Tibial artery (tissue), 4 donors: Measurements from ENCODE around the gene AXIN1.
"Not testable (repeated sequence)": the region's sequence is repeated elsewhere in the genome, so short reads cannot be mapped to it uniquely, and the experiment has no call there.

ENCODE experiments used
- DNase-seq, 2 donors: peaks; one replicate each; pipeline ENCODE4 v3.0.0-alpha.2; 2019
- H3K27ac ChIP-seq, 2 donors: fragments of 200-600 bp; sonication (generic) in 1 of 2; 1 replicate in 1 of 2; 2 replicates in 1 of 2; pipeline ENCODE4 v1.5.1; 2018 to 2019; ENCODE audit warnings: mild to moderate bottlenecking in 1 of 2
- H3K27me3 ChIP-seq, 2 donors: fragments of 200-600 bp; sonication (generic) in 1 of 2; one replicate each; pipeline versions ENCODE4 v1.5.1 to v1.6.0; 2016 to 2019
- H3K36me3 ChIP-seq, 3 donors: fragments of 200-600 bp; sonication (generic) in 2 of 3; one replicate each; pipeline ENCODE4 v1.5.1; 2016 to 2019; ENCODE audit warnings: mild to moderate bottlenecking in 2 of 3
- H3K4me1 ChIP-seq, 4 donors: fragments of 200-600 bp; sonication (generic) in 2 of 4; 1 replicate in 3 of 4; 2 replicates in 1 of 4; pipeline ENCODE4 v1.5.1; 2016 to 2019
- H3K4me3 ChIP-seq, 2 donors: fragments of 200-600 bp; sonication (generic) in 1 of 2; 1 replicate in 1 of 2; 2 replicates in 1 of 2; pipeline ENCODE4 v1.5.1; 2018 to 2019; ENCODE audit warnings: mild to moderate bottlenecking in 2 of 2
- H3K9me3 ChIP-seq, 3 donors: fragments of 200-600 bp; sonication (generic) in 1 of 3; one replicate each; pipeline ENCODE4 v1.5.1; 2016 to 2019
- intact Hi-C: fragments of 100-400 bp; cut with DNase I; formaldehyde crosslinking; loops from one replicate; pipeline ENCODE4 v1.15.0; 2023; ENCODE audit warnings: low total_unique reads
- TF ChIP-seq, protein P1 (sequence below), 2 experiments: fragments of 200-600 bp in 1 of 2; fragments of 450-650 bp in 1 of 2; IDR thresholded peaks; one replicate each; pipeline ENCODE4 v1.5.1; 2017 to 2019; ENCODE audit warnings: antibody characterized with exemption in 2 of 2, mild to moderate bottlenecking in 1 of 2, moderate library complexity in 1 of 2

The AXIN1 gene

GRCh38 chr16:366476-366875, 14.0 kb upstream of the AXIN1 start:
- H3K27ac ChIP-seq = no peak overlapping the region
- peaks cover 0 to 31% of the 10 kb centered on the region in 2 donors for H3K27me3 ChIP-seq
- no peaks in the 10 kb centered on the region for H3K9me3 ChIP-seq
- TF ChIP-seq, protein P1, sequence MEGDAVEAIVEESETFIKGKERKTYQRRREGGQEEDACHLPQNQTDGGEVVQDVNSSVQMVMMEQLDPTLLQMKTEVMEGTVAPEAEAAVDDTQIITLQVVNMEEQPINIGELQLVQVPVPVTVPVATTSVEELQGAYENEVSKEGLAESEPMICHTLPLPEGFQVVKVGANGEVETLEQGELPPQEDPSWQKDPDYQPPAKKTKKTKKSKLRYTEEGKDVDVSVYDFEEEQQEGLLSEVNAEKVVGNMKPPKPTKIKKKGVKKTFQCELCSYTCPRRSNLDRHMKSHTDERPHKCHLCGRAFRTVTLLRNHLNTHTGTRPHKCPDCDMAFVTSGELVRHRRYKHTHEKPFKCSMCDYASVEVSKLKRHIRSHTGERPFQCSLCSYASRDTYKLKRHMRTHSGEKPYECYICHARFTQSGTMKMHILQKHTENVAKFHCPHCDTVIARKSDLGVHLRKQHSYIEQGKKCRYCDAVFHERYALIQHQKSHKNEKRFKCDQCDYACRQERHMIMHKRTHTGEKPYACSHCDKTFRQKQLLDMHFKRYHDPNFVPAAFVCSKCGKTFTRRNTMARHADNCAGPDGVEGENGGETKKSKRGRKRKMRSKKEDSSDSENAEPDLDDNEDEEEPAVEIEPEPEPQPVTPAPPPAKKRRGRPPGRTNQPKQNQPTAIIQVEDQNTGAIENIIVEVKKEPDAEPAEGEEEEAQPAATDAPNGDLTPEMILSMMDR (IDR thresholded peaks at IDR 0.05) = no peak
- intact Hi-C loops = no loop called here
- peaks cover 25 to 39% (median 26%) of the 10 kb centered on the region in 3 donors for H3K36me3 ChIP-seq
- H3K4me1 ChIP-seq = peaks cover 6 to 26% (median 20%) of the 10 kb centered on the region in 4 donors
- no peak for DNase-seq
- no peak overlapping the region for H3K4me3 ChIP-seq

GRCh38 chr16:364595-365491, 12.3 kb upstream of the AXIN1 start:
- DNase-seq = no peak
- H3K4me3 ChIP-seq = no peak overlapping the region
- no peak overlapping the region for H3K27ac ChIP-seq
- intact Hi-C loops = no loop called here
- H3K9me3 ChIP-seq = no peaks in the 10 kb centered on the region
- TF ChIP-seq, protein P1 (IDR thresholded peaks at IDR 0.05) = no peak
- H3K4me1 ChIP-seq = peaks cover 4 to 15% (median 10%) of the 10 kb centered on the region in 4 donors
- peaks cover 0 to 33% of the 10 kb centered on the region in 2 donors for H3K27me3 ChIP-seq
- peaks cover 25 to 38% (median 26%) of the 10 kb centered on the region in 3 donors for H3K36me3 ChIP-seq

GRCh38 chr16:363766-364490, 11.4 kb upstream of the AXIN1 start:
- TF ChIP-seq, protein P1 (IDR thresholded peaks at IDR 0.05) = no peak
- H3K4me3 ChIP-seq = no peak overlapping the region
- peaks cover 0 to 33% of the 10 kb centered on the region in 2 donors for H3K27me3 ChIP-seq
- peaks cover 25 to 29% (median 25%) of the 10 kb centered on the region in 3 donors for H3K36me3 ChIP-seq
- H3K27ac ChIP-seq = no peak overlapping the region
- H3K9me3 ChIP-seq = no peaks in the 10 kb centered on the region
- DNase-seq = no peak
- intact Hi-C loops = no loop called here
- peaks cover 0 to 8% (median 4%) of the 10 kb centered on the region in 4 donors for H3K4me1 ChIP-seq

- TF ChIP-seq, protein P1 (IDR thresholded peaks at IDR 0.05) = no peak
- DNase-seq = no peak
- Histone ChIP-seq H3K9me3 (no peaks in the 10 kb centered on the region), H3K27ac (no peak overlapping the region), H3K4me3 (no peak overlapping the region), H3K36me3 (peaks cover 18 to 22% (median 18%) of the 10 kb centered on the region in 3 donors), H3K27me3 (peaks cover 0 to 33% of the 10 kb centered on the region in 2 donors), H3K4me1 (peaks cover 0 to 8% (median 4%) of the 10 kb centered on the region in 4 donors)
- intact Hi-C loops = no loop called here
Observed at GRCh38 chr16:363110-363765, 10.7 kb upstream of the AXIN1 start.

GRCh38 chr16:362702-362999, 10.1 kb upstream of the AXIN1 start:
- Histone ChIP-seq H3K36me3 (peaks cover 12 to 17% (median 13%) of the 10 kb centered on the region in 3 donors), H3K27me3 (peaks cover 0 to 33% of the 10 kb centered on the region in 2 donors)
- H3K9me3 ChIP-seq, DNase-seq, H3K4me3 ChIP-seq, H3K27ac ChIP-seq, H3K4me1 ChIP-seq, intact Hi-C loops: not testable (repeated sequence)
